GM18498 (cell line): Measurements from ENCODE around the gene CTNNA1.

Experiments used
- ATAC-seq: cut with Tn5 transposase; IDR thresholded peaks from one replicate; pipeline ENCODE4 v1.9.1; 2021; ENCODE audit warnings: mild to moderate bottlenecking, moderate library complexity; ENCODE audit not compliant: unreplicated experiment

Gene CTNNA1

GRCh38 chr5:138844812-138845513, 91.7 kb downstream of the CTNNA1 start:
- ATAC-seq: no peak

DNA sequence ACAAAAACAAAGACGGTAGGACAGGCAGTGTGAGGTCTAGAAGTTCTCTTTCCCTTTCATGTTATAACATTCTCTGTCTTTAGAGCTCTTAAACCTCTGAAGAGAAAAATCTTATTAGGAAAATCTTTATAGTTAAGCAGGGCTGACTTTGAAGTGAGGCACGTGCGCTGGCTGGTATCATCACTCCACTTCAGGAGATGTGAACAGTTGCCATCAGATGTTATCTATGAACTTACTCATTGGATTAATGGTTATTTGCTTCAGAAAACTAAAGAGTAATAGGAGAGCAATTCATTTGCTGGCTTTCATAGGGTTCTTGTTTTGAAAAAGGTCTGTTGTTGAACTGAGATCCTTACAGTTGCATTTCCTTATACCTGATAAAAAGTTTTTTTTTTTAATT, 96.2 kb downstream of the CTNNA1 start:
- ATAC-seq: no peak

DNA sequence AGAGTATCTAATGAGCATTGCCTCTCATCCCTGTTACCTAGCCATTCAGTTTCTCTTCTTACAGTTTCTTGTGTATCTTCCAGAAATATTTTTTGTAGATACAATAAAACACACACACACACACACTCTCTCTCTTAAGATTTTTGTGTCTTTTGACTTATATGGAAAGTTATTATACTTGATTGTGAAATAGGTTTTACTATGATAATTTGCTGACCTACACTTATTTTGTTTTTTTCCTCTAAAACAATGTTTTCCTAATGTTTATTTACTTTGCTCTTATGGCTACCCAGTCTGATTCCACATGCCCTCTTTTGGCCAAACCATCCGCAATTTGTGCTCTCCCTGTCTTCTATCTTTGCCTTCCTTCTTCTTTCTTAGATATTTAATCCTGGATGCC, 96.7 kb downstream of the CTNNA1 start:
- no peak for ATAC-seq

- ATAC-seq: no peak
Measured at GRCh38 chr5:138850865-138851435, 97.7 kb downstream of the CTNNA1 start.

- no peak for ATAC-seq
Measured at GRCh38 chr5:138853132-138853531, 99.9 kb downstream of the CTNNA1 start.

DNA sequence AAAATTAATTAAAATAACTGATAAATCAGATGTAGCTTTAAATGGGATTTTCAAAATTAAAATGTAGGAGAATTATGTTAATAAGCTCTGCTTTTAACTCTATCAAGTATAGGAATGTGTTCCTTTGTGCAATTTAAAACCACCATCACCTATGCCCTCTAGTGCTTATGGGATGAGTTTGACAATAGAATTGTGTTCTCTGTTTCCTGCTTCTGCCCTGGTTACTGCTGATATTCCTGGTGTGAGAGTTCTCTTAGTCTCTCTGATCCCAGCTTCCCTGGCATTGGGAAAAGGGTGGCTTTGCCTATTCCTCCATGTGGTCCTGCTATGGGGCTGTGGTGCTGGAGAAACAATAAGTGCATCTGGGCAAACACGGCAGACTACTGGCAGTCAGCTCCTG, 113.8 kb downstream of the CTNNA1 start:
- ATAC-seq: no peak

DNA sequence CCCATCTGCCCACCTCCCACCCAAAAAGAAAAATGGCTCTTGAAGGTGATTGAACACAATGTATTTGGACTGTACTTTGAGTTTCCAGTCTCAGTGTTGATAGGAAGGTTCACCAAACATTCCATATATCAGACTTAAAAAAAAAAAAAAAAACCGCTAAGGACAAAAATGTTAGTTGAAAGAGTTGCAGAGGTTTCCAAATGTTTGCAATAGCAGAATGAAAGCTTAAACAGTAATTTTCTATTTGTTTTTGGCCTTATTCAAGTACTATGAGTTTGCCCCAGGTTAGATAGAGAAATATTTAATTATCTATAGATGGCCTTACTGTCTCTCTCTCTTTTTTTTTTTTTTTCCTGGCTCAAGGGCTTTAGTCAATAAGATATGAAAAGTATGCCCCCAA, 115.8 kb downstream of the CTNNA1 start:
- ATAC-seq: no peak

DNA sequence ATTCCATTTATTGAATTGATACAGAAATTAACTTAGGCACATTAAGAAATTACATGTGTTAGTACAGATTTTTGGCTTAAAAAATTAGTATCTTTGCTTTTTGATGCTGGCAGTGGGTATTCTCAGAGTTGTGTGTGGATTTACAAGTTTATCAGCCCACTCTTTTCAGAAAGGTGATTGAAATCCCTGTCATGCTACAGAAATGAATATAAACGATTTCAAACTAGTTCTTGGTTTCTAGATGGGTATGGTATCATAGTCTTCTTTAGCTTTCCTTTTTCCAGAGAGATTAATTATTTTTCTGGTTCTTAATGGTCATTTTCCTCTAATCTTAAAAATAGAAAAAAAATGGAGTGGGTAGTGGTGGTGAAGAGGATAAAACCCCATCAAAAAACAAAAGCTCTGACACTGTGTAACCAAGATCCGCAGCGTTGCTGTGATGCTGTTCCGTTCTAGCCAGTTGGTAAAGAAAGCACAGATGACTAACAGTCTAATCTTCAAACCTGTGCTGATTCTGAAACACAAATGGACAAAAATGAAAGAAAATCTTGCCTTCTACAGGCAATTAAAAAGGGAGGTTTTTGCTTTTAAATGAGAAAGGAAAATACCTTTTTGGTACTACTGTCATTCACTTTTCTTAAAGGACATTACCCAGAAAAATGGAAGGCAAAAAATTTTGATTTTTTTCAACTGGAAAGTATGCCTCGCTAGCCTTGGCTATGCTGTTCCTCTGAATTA, 116.7 kb downstream of the CTNNA1 start:
- ATAC-seq: no peak

DNA sequence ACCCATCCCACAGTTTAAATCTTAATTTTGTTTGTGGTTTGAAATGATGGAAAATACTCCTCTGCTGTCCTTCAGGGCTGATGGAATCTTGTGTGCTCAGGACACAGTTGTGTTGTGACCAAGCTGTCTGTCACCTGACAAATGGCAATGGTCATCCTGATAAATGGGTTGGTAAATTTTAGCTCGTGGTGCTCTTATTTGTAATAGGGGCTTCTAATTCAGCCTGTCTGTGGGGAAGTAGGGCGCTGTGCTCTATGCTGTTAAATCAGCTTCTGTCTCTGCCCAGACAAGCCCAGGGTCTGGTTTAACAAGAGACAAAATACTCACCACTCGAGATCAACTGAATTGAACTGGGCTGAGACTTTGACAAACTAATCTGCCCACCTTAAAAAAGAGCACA, 117.4 kb downstream of the CTNNA1 start:
- ATAC-seq: no peak

GRCh38 chr5:138872841-138873465, 119.7 kb downstream of the CTNNA1 start:
- no peak for ATAC-seq

DNA sequence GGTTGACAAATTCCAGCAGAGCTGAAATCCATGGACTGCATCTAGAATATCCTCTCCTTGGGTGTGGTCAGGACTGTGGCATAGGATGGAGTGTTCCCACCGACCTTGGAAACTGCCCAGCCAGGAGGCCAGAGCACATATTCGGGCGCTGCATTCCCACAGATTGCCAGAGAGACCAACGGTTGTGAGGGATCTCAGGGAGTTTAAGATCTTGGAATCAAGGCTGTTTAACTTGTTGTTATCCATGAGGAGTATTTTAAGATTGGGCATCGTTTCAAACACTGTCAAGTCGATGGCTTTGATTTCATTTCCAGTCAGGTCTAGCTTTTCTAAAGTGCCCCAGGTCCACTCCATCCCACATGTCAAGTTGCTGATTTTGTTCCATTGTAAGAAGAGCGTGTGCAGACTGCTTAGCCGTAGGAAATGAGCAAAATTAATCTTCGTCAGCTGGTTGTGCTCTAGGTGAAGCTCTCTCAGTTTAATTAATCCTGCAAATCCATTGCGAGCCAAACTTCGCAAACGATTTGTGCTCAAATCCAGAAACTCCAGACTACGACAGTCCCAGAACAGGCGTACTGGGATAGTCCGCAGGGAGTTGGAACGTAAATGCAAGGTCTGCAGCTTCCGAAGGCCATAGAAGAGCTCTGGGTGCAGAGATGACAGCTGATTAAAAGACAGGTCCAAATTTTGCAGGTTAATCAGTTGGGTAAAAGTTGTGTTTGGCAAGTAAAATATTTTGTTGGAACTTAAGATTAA, 120.4 kb downstream of the CTNNA1 start:
- no peak for ATAC-seq

DNA sequence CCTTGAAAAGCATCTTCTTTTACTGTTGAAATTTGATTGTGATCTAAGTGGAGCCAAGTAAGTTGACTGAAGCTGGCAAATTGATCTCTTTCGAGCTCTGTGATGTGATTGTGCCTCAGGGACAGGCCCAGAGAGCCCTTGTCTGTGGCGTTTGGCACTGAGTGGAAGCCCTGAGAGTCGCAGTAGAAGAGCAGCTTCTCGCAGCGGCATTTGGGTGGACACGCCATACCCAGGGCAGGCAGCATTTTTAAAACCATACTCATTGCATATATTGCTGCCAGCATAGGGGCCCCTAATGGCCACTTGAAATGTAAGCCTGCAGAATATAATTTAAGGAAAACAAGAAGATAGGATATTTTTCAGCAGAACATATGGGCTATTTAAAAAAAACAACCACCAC, 121.0 kb downstream of the CTNNA1 start:
- ATAC-seq: no peak

GRCh38 chr5:138874771-138875551, 121.7 kb downstream of the CTNNA1 start, which contains the start of gene LRRTM2:
Gene LRRTM2 (minus strand): TSS chr5:138875335. CDS start chr5:138874911, 424 bp downstream.
- ATAC-seq: no peak

GRCh38 chr5:138875552-138875875, 122.3 kb downstream of the CTNNA1 start:
- ATAC-seq: no peak

DNA sequence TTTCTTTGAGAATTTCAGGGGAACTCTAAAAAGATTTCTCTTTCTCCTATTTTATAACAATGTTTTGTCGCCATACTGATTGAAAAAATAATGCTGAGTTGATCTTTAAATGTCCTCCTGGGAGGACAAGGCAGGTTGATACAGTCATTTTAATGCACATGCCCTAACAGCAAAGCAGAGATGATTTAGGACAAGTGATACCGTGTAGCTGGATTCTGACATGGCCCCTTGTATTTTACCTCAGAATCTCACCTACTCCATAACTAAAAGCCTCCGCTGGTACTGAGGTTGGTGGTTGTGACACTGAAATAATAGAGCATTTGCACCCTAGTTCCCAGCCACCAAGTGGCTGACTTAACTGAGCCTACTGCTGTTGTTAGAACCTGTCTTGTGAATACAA, 122.7 kb downstream of the CTNNA1 start:
- ATAC-seq: no peak

DNA sequence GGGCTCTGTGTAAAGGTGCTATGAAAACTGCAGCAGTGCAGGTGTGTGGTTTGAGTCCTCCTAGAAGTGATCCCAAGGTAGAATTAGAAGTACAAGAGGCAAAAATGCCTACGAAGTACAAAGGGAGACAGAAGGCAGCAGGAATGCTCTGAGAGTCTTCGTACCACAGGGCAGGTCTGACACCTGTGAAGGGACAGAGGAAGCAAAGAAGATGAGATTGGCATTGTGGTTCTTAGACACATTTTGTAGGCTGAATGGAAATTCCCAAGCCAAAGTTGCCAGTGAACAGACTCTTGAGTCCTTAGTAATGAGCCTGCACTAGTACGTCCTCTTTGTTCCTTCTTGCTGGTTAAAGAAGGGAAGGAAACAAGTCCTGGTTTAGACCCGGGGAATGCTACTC, 123.6 kb downstream of the CTNNA1 start:
- no peak for ATAC-seq

DNA sequence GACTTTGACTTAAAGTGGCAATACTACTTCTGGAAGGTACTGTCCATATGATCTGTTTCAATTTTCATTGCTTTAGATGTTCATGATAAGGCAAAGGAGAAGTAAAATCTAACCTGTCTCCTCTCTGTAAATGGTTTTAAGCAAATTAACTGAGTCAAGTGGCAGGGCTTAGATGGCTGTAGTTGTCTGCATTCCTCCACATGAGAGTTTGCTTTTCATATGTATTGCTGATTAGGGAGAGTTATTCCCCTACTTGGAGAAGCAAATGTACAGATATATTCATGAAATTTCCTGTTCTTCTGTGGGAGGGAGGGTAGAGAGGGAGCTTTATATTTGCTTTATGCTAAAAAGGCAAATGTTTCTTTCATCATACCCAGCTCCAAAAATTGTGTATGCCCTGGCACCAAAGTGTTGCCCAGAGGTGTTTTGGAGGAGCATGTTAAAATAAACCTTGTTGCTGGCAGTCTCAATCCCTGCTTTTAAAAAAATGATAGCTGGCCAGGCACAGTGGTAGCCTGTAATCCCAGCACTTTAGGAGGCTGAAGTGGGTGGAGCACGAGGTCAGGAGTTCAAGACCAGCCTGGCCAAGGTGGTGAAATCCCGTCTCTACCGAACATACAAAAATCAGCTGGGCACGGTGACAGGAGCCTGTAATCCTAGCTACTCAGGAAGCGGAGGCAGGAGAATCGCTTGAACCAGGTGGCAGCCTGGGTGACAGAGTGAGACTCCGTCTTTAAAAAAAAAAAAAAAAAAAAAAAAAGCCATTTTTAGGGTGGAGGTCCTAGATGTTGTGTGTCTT, 125.4 kb downstream of the CTNNA1 start:
- no peak for ATAC-seq

DNA sequence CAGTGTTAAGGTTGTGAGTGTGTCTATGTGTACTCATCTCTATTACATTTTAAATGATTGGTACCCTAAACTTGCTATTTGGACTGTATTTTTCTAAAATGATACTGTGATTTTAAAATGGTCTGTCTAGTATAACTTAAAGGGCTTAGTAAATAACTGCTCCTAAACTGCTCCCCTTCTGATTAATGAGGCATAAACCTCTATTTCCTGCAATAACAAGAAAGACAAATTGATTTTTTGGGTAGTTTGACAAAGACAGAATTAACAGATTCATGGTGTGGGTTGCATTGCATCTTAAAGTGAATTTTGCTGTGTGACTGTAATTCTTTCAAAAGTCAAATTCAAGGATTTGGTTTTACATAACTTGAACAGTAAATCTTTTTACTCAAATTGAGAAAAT, 130.0 kb downstream of the CTNNA1 start:
- ATAC-seq: no peak

GRCh38 chr5:138884094-138884493, 130.9 kb downstream of the CTNNA1 start:
- no peak for ATAC-seq

GRCh38 chr5:138884554-138884953, 131.3 kb downstream of the CTNNA1 start:
- ATAC-seq: no peak
